Astrocyte of the hippocampus (primary cell): ENCODE measurements around the gene MUC6.

Source experiments
- DNase-seq: peaks from one replicate; pipeline ENCODE4 v3.0.0; 2011; ENCODE audit warnings: low read depth, low spot score

MUC6 gene

GRCh38 chr11:1036303-1036923, at the start of gene MUC6:
Gene MUC6, minus strand, starts transcription at chr11:1036718. Its CDS starts 63 bp downstream, at chr11:1036655.
- no peak for DNase-seq

- no peak for DNase-seq
Measured at GRCh38 chr11:1085440-1086170, 49.1 kb upstream of the MUC6 start.

- no peak for DNase-seq
Measured at GRCh38 chr11:1084561-1085439, 48.3 kb upstream of the MUC6 start.

- no peak for DNase-seq
Measured at GRCh38 chr11:1083621-1084551, 47.4 kb upstream of the MUC6 start.

GRCh38 chr11:1082728-1083620, 46.5 kb upstream of the MUC6 start:
- DNase-seq: no peak

GRCh38 chr11:1082346-1082727, 45.8 kb upstream of the MUC6 start:
- no peak for DNase-seq

GRCh38 chr11:1081601-1082311, 45.2 kb upstream of the MUC6 start:
- DNase-seq: no peak

- no peak for DNase-seq
Measured at GRCh38 chr11:1078191-1078601, 41.7 kb upstream of the MUC6 start.

- DNase-seq: no peak
Measured at GRCh38 chr11:1077417-1078119, 41.0 kb upstream of the MUC6 start.

- no peak for DNase-seq
Measured at GRCh38 chr11:1077033-1077416, 40.5 kb upstream of the MUC6 start.

- no peak for DNase-seq
Measured at GRCh38 chr11:1076061-1076665, 39.6 kb upstream of the MUC6 start.

- DNase-seq: no peak
Measured at GRCh38 chr11:1075341-1075911, 38.9 kb upstream of the MUC6 start.

GRCh38 chr11:1074244-1075221, 38.0 kb upstream of the MUC6 start, which contains the start of gene MUC2:
Gene MUC2, plus strand, starts transcription at chr11:1074874.
- no peak for DNase-seq

GRCh38 chr11:1073851-1074243, 37.3 kb upstream of the MUC6 start:
- DNase-seq: no peak

GRCh38 chr11:1073261-1073724, 36.8 kb upstream of the MUC6 start:
- DNase-seq: peak; percentile 58

GRCh38 chr11:1072821-1073231, 36.3 kb upstream of the MUC6 start:
- no peak for DNase-seq
